Adrenal gland (tissue), 5 donors: Measurements from ENCODE around the gene RSPH3.
"Not testable (repeated sequence)": the region's sequence is repeated elsewhere in the genome, so short reads cannot be mapped to it uniquely, and the experiment has no call there.

Source experiments
- CTCF ChIP-seq, 6 experiments: fragments of 450-650 bp in 4 of 6; fragments of 200-600 bp in 2 of 6; sonication (generic) in 1 of 6; IDR thresholded peaks; 1 replicate in 5 of 6; 2 replicates in 1 of 6; pipeline versions ENCODE4 v1.5.1 to v1.8.0; 2016 to 2021; ENCODE audit warnings: antibody characterized with exemption in 6 of 6, mild to moderate bottlenecking in 2 of 6, moderate library complexity in 1 of 6
- POLR2A ChIP-seq, 2 donors: fragments of 450-650 bp; IDR thresholded peaks; one replicate each; pipeline ENCODE4 v1.6.1; 2017; ENCODE audit warnings: antibody characterized with exemption in 2 of 2, mild to moderate bottlenecking in 2 of 2, moderate library complexity in 1 of 2
- donor health status: DM: no; HTN: no; CAD: no.

GRCh38 chr6:159025224-159025623, 25.2 kb upstream of the RSPH3 start:
- not testable (repeated sequence) for TF ChIP-seq POLR2A, CTCF (IDR thresholded peaks at IDR 0.05)
